ENCODE results near the gene TRMT1. TPM values are rescaled to one million over a fixed set of nuclear protein-coding genes. Genes with fewer than 3 reads are reported as not detected.

TRMT1 gene
- total RNA-seq, 4 donors from 2014 or later, result 19.4 to 42.5 (median 29.0) TPM

DNA sequence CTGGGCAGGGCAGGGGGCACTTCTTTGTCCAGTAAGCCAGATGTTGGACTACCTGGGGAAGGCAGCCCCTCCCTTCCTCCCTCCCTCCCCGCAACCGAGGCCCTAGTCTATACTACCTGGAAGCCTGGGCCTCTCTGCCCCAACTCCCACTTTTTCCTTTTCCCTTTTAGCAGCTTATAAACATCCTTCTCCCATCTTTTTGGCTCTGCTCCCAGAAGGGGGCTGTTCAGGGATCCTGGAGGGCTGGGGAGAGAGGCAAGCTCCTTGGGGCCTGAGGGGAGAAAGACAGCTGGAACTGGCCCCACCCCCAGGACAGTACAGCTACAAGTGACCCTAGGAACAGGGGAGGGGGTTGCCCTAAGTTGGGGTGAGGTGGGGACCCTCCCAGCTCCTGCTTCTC is 58.8 kb downstream of the TRMT1 start:
- DNase-seq, result no peak
- TF ChIP-seq CTCF (IDR thresholded peaks at IDR 0.05), result no peak
- TF ChIP-seq POLR2A (IDR thresholded peaks at IDR 0.05), result no peak
- H3K4me1 ChIP-seq, result peaks cover 88 to 100% (median 95%) of the 10 kb centered on the region in 3 donors
- no peak overlapping the region for H3K4me3 ChIP-seq
- H3K9me3 ChIP-seq, result no peaks in the 10 kb centered on the region
- WGBS, 2 donors, result 64 to 79% methylated on average over 2 of the region's 2 CpGs
- H3K27me3 ChIP-seq, result no peaks in the 10 kb centered on the region
- peaks cover 0 to 2% (median 0%) of the 10 kb centered on the region in 3 donors for H3K36me3 ChIP-seq
- intact Hi-C loops (cut with DNase I), result no loop called here
- H3K27ac ChIP-seq, result peak overlapping the region; percentile 85 to 97 (median 95)

GRCh38 chr19:13057147-13057572 is 59.4 kb downstream of the TRMT1 start:
- H3K27ac ChIP-seq, result peak overlapping the region; percentile 85 to 97 (median 95)
- no peak overlapping the region for H3K4me3 ChIP-seq
- H3K9me3 ChIP-seq, result no peaks in the 10 kb centered on the region
- WGBS, 2 donors, result 28 to 53% methylated on average over 11 to 13 of the region's 15 CpGs
- H3K27me3 ChIP-seq, result no peaks in the 10 kb centered on the region
- DNase-seq, result no peak
- peaks cover 0 to 7% (median 0%) of the 10 kb centered on the region in 3 donors for H3K36me3 ChIP-seq
- peaks cover 93 to 100% (median 96%) of the 10 kb centered on the region in 3 donors for H3K4me1 ChIP-seq
- intact Hi-C loops (cut with DNase I), result no loop called here
- no peak for TF ChIP-seq POLR2A (IDR thresholded peaks at IDR 0.05)
- TF ChIP-seq CTCF (IDR thresholded peaks at IDR 0.05), result no peak

- H3K4me3 ChIP-seq, result peak overlapping the region in 3 of 4 donors; percentile 2 to 44 (median 27)
- peaks cover 0 to 8% (median 0%) of the 10 kb centered on the region in 3 donors for H3K36me3 ChIP-seq
- 18 to 29% methylated on average over 4 to 5 of the region's 17 CpGs for WGBS, 2 donors
- H3K9me3 ChIP-seq, result no peaks in the 10 kb centered on the region
- DNase-seq, result no peak
- H3K27me3 ChIP-seq, result no peaks in the 10 kb centered on the region
- peaks cover 95 to 100% (median 96%) of the 10 kb centered on the region in 3 donors for H3K4me1 ChIP-seq
- H3K27ac ChIP-seq, result peak overlapping the region; percentile 85 to 97 (median 95)
- peak in 1 of 4 donors; percentile 37 for TF ChIP-seq POLR2A (IDR thresholded peaks at IDR 0.05)
- no peak for TF ChIP-seq CTCF (IDR thresholded peaks at IDR 0.05)
- intact Hi-C loops (cut with DNase I), result no loop called here
Measured at GRCh38 chr19:13056052-13056660, 60.4 kb downstream of the TRMT1 start.

GRCh38 chr19:13055213-13056051 is 61.1 kb downstream of the TRMT1 start:
- Histone ChIP-seq H3K27ac (peak overlapping the region; percentile 85 to 97 (median 95)), H3K27me3 (no peaks in the 10 kb centered on the region), H3K4me1 (peaks cover 92 to 100% (median 96%) of the 10 kb centered on the region in 3 donors), H3K36me3 (peaks cover 0 to 8% (median 0%) of the 10 kb centered on the region in 3 donors), H3K9me3 (no peaks in the 10 kb centered on the region), H3K4me3 (peak overlapping the region in 3 of 4 donors; percentile 2 to 44 (median 27))
- TF ChIP-seq CTCF (IDR thresholded peaks at IDR 0.05), result no peak
- no peak for TF ChIP-seq POLR2A (IDR thresholded peaks at IDR 0.05)
- no peak for DNase-seq
- intact Hi-C loops (cut with DNase I), result no loop called here
- WGBS, 2 donors, result 0 to 20% methylated on average over 1 to 4 of the region's 29 CpGs

Other genes starting within 250 kb of the TRMT1 start
- 10 to 100 TPM; 12.3 to 27.9 (median 20.4) TPM for gene DNASE2, start 235.3 kb downstream of the TRMT1 start, total RNA-seq
- gene KLF1, start 229.5 kb downstream of the TRMT1 start, total RNA-seq, result not detected
- 10 to 100 TPM; 20.9 to 44.1 (median 34.9) TPM for gene GCDH, start 225.6 kb downstream of the TRMT1 start, total RNA-seq
- gene SYCE2, start 197.4 kb downstream of the TRMT1 start, total RNA-seq, result 1 to 10 TPM in 1 of 4 donors, not detected in 3; 2.2 TPM
- gene FARSA, start 183.0 kb downstream of the TRMT1 start, total RNA-seq, result 10 to 100 TPM; 47.7 to 53.8 (median 51.0) TPM
- 100 to 1,000 TPM; 262 to 577 (median 513) TPM for gene CALR, start 178.1 kb downstream of the TRMT1 start, total RNA-seq
- gene RAD23A, start 170.9 kb downstream of the TRMT1 start, total RNA-seq, result 10 to 100 TPM; 67.7 to 87.4 (median 82.4) TPM
- gene GADD45GIP1, start 159.5 kb downstream of the TRMT1 start, total RNA-seq, result 10 to 100 TPM; 34.4 to 59.7 (median 44.9) TPM
- gene DAND5, start 147.2 kb downstream of the TRMT1 start, total RNA-seq, result not detected
- 10 to 100 TPM; 32.3 to 81.2 (median 51.6) TPM for gene NFIX, start 121.3 kb downstream of the TRMT1 start, total RNA-seq
- 10 to 100 TPM in 1 of 4 donors, 1 to 10 TPM in 3; 2.1 to 13.0 (median 3.9) TPM for gene LYL1, start 13.9 kb downstream of the TRMT1 start, total RNA-seq
- gene NACC1, start 1.5 kb upstream of the TRMT1 start, total RNA-seq, result 10 to 100 TPM; 26.7 to 45.5 (median 37.1) TPM
- 10 to 100 TPM; 50.3 to 80.4 (median 69.3) TPM for gene STX10, start 33.6 kb upstream of the TRMT1 start, total RNA-seq
- 100 to 1,000 TPM in 1 of 4 donors, 10 to 100 TPM in 3; 46.5 to 118 (median 76.9) TPM for gene IER2, start 33.7 kb upstream of the TRMT1 start, total RNA-seq